HepG2 (cell line): Measurements from ENCODE around the gene PPM1M. TPM values are rescaled to one million over a fixed set of nuclear protein-coding genes. Genes with fewer than 3 reads are reported as not detected.
"Not testable (repeated sequence)": the region's sequence is repeated elsewhere in the genome, so short reads cannot be mapped to it uniquely, and the experiment has no call there.

Source experiments
- ATAC-seq: fragments of 200-7000 bp; cut with Tn5 transposase; 3 replicates; pipeline ENCODE4 v1.9.1; 2020; ENCODE audit warnings: mild to moderate bottlenecking, moderate library complexity
- BruUV-seq: library from RNA; stranded (reverse); fragments of 400-500 nt; replicated peaks from 2 replicates; lab custom pipeline; 2021; lab: Mats Ljungman, UMichigan
- CTCF ChIA-PET: fragments of 300-600 bp; formaldehyde crosslinking; extraction: SDS; loops from one replicate; lab custom pipeline; 2021; ENCODE audit warnings: low total read pairs, inconsistent platforms, low intra/inter-chr PET ratio; lab: Yijun Ruan, JAX
- POLR2A ChIA-PET: fragments of 350-600 bp; sonication (Branson Sonifier 250); formaldehyde crosslinking; loops from one replicate; lab custom pipeline; 2020; ENCODE audit warnings: antibody characterized with exemption, inconsistent platforms; lab: Yijun Ruan, JAX
- DNase-seq: peaks from one replicate; pipeline ENCODE4 v3.0.0-alpha.2; 2015; ENCODE audit warnings: low spot score
- FAIRE-seq: peaks from 3 replicates; lab custom pipeline; 2011; peaks lifted over from hg19 to GRCh38; lab: Jason Lieb, UNC
- H2AFZ ChIP-seq: one replicate; pipeline ENCODE4 v1.6.1; 2011; ENCODE audit warnings: low read length, inconsistent platforms
- H3K27ac ChIP-seq: fragments of 300-600 bp; 3 replicates; pipeline ENCODE4 v1.8.0; 2011; ENCODE audit warnings: mixed run types, mild to moderate bottlenecking, mixed read lengths, low read length, inconsistent platforms; ENCODE audit not compliant: insufficient read depth; ENCODE audit errors: extremely low read length
- H3K27me3 ChIP-seq, 2 experiments: fragments of 200-600 bp in 1 of 2; 2 replicates in 1 of 2; 3 replicates in 1 of 2; pipeline versions ENCODE4 v1.6.0 to v1.8.0; 2011; ENCODE audit warnings: low read length in 2 of 2, mild to moderate bottlenecking in 2 of 2, moderate library complexity in 2 of 2, inconsistent platforms in 1 of 2; ENCODE audit not compliant: insufficient read depth in 2 of 2, control insufficient read depth in 1 of 2
- H3K36me3 ChIP-seq, 2 experiments: fragments of 200-600 bp in 1 of 2; replicated peaks in 1 of 2; 2 replicates in 1 of 2; 3 replicates in 1 of 2; pipeline versions ENCODE4 v1.5.1 to v1.8.0; 2011; ENCODE audit warnings: low read length in 2 of 2, inconsistent platforms in 1 of 2; ENCODE audit not compliant: insufficient read depth in 2 of 2, control insufficient read depth in 1 of 2
- H3K4me1 ChIP-seq: 2 replicates; pipeline ENCODE4 v1.5.1; 2012; ENCODE audit warnings: low read length, inconsistent platforms; ENCODE audit not compliant: insufficient read depth
- H3K4me2 ChIP-seq: 2 replicates; pipeline ENCODE4 v1.6.0; 2011; ENCODE audit warnings: low read depth, low read length, inconsistent platforms
- H3K4me3 ChIP-seq, 3 experiments: fragments of 200-600 bp in 1 of 3; sonication (generic), shearing (Covaris generic) in 1 of 3; replicated peaks in 1 of 3; 2 replicates each; pipeline ENCODE4 v1.5.1; 2011 to 2016; ENCODE audit warnings: low read length in 3 of 3, inconsistent platforms in 2 of 3, low read depth in 2 of 3, mild to moderate bottlenecking in 2 of 3, control low read depth in 1 of 3, mixed read lengths in 1 of 3; ENCODE audit not compliant: insufficient read depth in 1 of 3
- H3K79me2 ChIP-seq: one replicate; pipeline ENCODE4 v1.6.1; 2011; ENCODE audit warnings: low read length, inconsistent platforms; ENCODE audit not compliant: insufficient read depth
- H3K9ac ChIP-seq: 2 replicates; pipeline ENCODE4 v1.6.0; 2011; ENCODE audit warnings: mild to moderate bottlenecking, low read depth, low read length, inconsistent platforms; ENCODE audit not compliant: insufficient read depth
- H3K9me3 ChIP-seq: 2 replicates; pipeline ENCODE4 v1.5.1; 2012; ENCODE audit warnings: mild to moderate bottlenecking, low read length
- H4K20me1 ChIP-seq: 2 replicates; pipeline ENCODE4 v1.6.0; 2011; ENCODE audit warnings: inconsistent platforms, mild to moderate bottlenecking, low read length, moderate library complexity; ENCODE audit not compliant: insufficient read depth
- FOXA1 ChIP-seq, 2 experiments: fragments of 450-650 bp in 1 of 2; sonication (generic) in 1 of 2; formaldehyde crosslinking in 1 of 2; IDR thresholded peaks; 2 replicates each; pipeline versions ENCODE4 v1.4.0 to v1.6.1; 2016 to 2020; ENCODE audit warnings: missing genetic modification reagents in 1 of 2
- HNF4A ChIP-seq: sonication (generic); formaldehyde crosslinking; IDR thresholded peaks from 2 replicates; pipeline ENCODE4 v1.4.0; 2020; ENCODE audit warnings: missing genetic modification reagents
- KDM6A ChIP-seq: IDR thresholded peaks from 2 replicates; pipeline ENCODE4 v1.6.1; 2016; ENCODE audit warnings: low read depth
- SAP130 ChIP-seq: IDR thresholded peaks from 2 replicates; pipeline ENCODE4 v1.6.1; 2016; ENCODE audit warnings: low read depth
- SSRP1 ChIP-seq: IDR thresholded peaks from 2 replicates; pipeline ENCODE4 v1.6.1; 2016; ENCODE audit warnings: control low read depth
- ZMYM3 ChIP-seq: sonication (generic); formaldehyde crosslinking; IDR thresholded peaks from 2 replicates; pipeline ENCODE4 v1.5.1; 2020; ENCODE audit warnings: mild to moderate bottlenecking, missing genetic modification reagents
- ZNF10 ChIP-seq: sonication (generic); formaldehyde crosslinking; IDR thresholded peaks from 2 replicates; pipeline ENCODE4 v1.4.0; 2020; ENCODE audit warnings: mild to moderate bottlenecking, low read depth, missing genetic modification reagents, borderline replicate concordance
- ZNF841 ChIP-seq: sonication (generic); formaldehyde crosslinking; IDR thresholded peaks from 2 replicates; pipeline ENCODE4 v1.8.1; 2023; ENCODE audit warnings: missing genetic modification reagents, borderline replicate concordance
- ZNF891 ChIP-seq: sonication (generic); formaldehyde crosslinking; IDR thresholded peaks from 2 replicates; pipeline ENCODE4 v1.5.0; 2020; ENCODE audit warnings: mild to moderate bottlenecking, missing genetic modification reagents
- WGBS: methylation state at CpG from one replicate; pipeline ENCODE4 v1.1.6; 2017; ENCODE audit warnings: low lambda C conversion rate; 5-methylcytosine and 5-hydroxymethylcytosine counted together
- in situ Hi-C: cut with HindIII; loops from 2 replicates; pipeline ENCODE4 v1.10.0; 2017; ENCODE audit warnings: low pct_unique_long_range_greater_than_20kb; ENCODE audit not compliant: extremely low pct_ligation_motif_present
- intact Hi-C: fragments of 100-400 bp; cut with micrococcal nuclease; formaldehyde crosslinking; loops from one replicate; pipeline ENCODE4 v1.10.0; 2022; ENCODE audit not compliant: unreplicated experiment
- polyA plus RNA-seq, 8 experiments: library from polyadenylated mRNA; depleted of rRNA in 3 of 8; stranded (reverse) in 7 of 8; unstranded in 1 of 8; fragments of >200 nt; fragmentation: Illumina TruSeq in 4 of 8; extraction: Trizol in 4 of 8; gene quantifications; 2 replicates each; pipeline versions ENCODE4 v1.2.1 to v1.2.3, GENCODE V29; 2011 to 2016; ENCODE audit warnings: low read depth in 4 of 8, missing spikeins in 1 of 8, mixed read lengths in 1 of 8; ENCODE audit not compliant: insufficient read depth in 1 of 8
- total RNA-seq, 5 experiments: library from RNA; depleted of rRNA; stranded (reverse); fragments of >200 nt; fragmentation: Illumina TruSeq; extraction: Trizol; gene quantifications; 2 replicates each; pipeline ENCODE4 v1.2.3, GENCODE V29; 2016; ENCODE audit warnings: low read depth in 1 of 5
- TF ChIP-seq, protein P1 (sequence below): sonication (generic); formaldehyde crosslinking; IDR thresholded peaks from 2 replicates; pipeline ENCODE4 v1.5.0; 2020; ENCODE audit warnings: mild to moderate bottlenecking, missing genetic modification reagents
- TF ChIP-seq, protein P2 (sequence below): sonication (generic); formaldehyde crosslinking; IDR thresholded peaks from 2 replicates; pipeline ENCODE4 v1.4.0; 2020; ENCODE audit warnings: missing genetic modification reagents

PPM1M gene
- total and polyA plus RNA-seq, 2 of the 13 experiments (the other 11 are each of a cell fraction or from before 2014, with no cell fraction given): 2.5 to 5.9 TPM

DNA sequence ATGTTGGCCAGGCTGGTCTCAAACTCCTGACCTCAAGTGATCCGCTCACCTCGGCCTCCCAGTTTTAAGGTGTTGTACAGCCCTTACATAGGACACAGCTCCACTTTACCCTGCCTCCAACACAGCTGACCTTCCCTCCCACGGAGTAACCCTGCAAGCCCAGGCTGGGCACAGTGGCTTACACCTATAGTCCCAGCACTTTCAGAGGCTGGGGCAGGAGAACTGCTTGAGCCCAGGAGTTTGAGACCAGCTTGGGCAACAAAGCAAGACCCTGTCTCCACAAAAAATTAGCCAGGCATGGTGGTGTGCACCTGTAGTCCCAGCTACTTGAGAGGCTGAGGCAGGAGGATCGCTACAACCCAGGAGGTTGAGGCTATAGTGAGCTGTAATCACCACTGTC, 38.5 kb downstream of the PPM1M start:
- ATAC-seq, H3K4me3 ChIP-seq, H3K79me2 ChIP-seq, H4K20me1 ChIP-seq, H3K9ac ChIP-seq, H3K9me3 ChIP-seq, in situ Hi-C loops, H3K4me2 ChIP-seq, H3K36me3 ChIP-seq, BruUV-seq, H3K27me3 ChIP-seq, FAIRE-seq, CTCF ChIA-PET, H2AFZ ChIP-seq, DNase-seq: not testable (repeated sequence)
- Histone ChIP-seq H3K27ac (peak overlapping the region; percentile 96), H3K4me1 (peaks cover 85% of the 10 kb centered on the region)
- intact Hi-C loops: loop anchor here (10.0 kb wide), 1 partner anchor 469 kb away; no protein-coding TSS in a partner anchor
- 78% methylated on average over 4 of the region's 4 CpGs for WGBS
- POLR2A ChIA-PET: interaction anchor here (9.0 kb wide), 1 partner anchor 48 kb away, joined by 126 read pairs; the partner anchor contains the start of gene TWF2
- peak; percentile 20; the same call in 1 of the 2 replicates for TF ChIP-seq ZMYM3 (CRISPR knock-in tag)
- TF ChIP-seq, protein P1, sequence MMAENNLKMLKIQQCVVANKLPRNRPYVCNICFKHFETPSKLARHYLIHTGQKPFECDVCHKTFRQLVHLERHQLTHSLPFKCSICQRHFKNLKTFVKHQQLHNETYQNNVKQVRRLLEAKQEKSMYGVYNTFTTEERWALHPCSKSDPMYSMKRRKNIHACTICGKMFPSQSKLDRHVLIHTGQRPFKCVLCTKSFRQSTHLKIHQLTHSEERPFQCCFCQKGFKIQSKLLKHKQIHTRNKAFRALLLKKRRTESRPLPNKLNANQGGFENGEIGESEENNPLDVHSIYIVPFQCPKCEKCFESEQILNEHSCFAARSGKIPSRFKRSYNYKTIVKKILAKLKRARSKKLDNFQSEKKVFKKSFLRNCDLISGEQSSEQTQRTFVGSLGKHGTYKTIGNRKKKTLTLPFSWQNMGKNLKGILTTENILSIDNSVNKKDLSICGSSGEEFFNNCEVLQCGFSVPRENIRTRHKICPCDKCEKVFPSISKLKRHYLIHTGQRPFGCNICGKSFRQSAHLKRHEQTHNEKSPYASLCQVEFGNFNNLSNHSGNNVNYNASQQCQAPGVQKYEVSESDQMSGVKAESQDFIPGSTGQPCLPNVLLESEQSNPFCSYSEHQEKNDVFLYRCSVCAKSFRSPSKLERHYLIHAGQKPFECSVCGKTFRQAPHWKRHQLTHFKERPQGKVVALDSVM (CRISPR knock-in tag): peak; percentile 38; the same call in 1 of the 2 replicates

DNA sequence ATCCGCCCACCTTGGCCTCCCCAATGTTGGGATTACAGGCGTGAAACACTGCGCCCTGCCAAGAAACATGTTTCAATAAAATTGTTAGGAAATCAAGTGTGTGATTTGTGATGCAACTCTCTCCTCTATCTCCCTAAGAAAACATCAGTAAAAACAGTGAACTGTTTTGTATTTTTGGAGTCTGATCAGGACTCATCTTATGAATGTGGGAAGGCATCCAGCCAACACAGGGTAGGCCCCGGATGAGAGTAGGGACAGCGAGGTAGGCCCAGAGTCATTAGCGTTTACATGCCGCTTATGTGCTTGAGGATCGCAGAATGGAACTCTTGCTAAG, 41.2 kb downstream of the PPM1M start:
- no TSS peak for BruUV-seq
- H3K36me3 ChIP-seq: peaks cover 0 to 2% of the 10 kb centered on the region in 2 experiments; a peak in 2 of 5 replicates
- no peak for ATAC-seq
- peak overlapping the region; percentile 97 for H3K4me2 ChIP-seq
- intact Hi-C loops (loop anchor here (5.0 to 10.0 kb wide), 2 partner anchors 49 to 472 kb away; partner anchors contain the start of gene TWF2), in situ Hi-C loops (no loop called here)
- no peaks in the 10 kb centered on the region; a peak in 1 of 5 replicates for H3K27me3 ChIP-seq
- H3K4me1 ChIP-seq: peaks cover 78% of the 10 kb centered on the region
- peak overlapping the region; percentile 96 for H3K27ac ChIP-seq
- H3K79me2 ChIP-seq: peaks cover 23% of the 10 kb centered on the region
- DNase-seq: peak; percentile 61
- peak overlapping the region; percentile 77 to 97 (median 90) for H3K4me3 ChIP-seq
- 11% methylated on average over 8 of the region's 8 CpGs for WGBS
- peak; percentile 53 for FAIRE-seq
- CTCF ChIA-PET: no interaction called here
- H3K9me3 ChIP-seq: no peaks in the 10 kb centered on the region
- peak overlapping the region; percentile 99 for H3K9ac ChIP-seq
- POLR2A ChIA-PET: interaction anchor here (1.2 to 9.0 kb wide), 9 partner anchors 9 to 132 kb away, joined by 3 to 165 read pairs (median 5); partner anchors contain the start of genes POC1A, PPM1M, TWF2 and WDR82
- no peak overlapping the region for H2AFZ ChIP-seq
- H4K20me1 ChIP-seq: peaks cover 3% of the 10 kb centered on the region
- no peak for TF ChIP-seq ZNF10
- no peak for TF ChIP-seq HNF4A (CRISPR knock-in tag)
- no peak for TF ChIP-seq SSRP1 (CRISPR knock-in tag)
- TF ChIP-seq KDM6A (CRISPR knock-in tag): peak; percentile 24; the same call in 1 of the 2 replicates
- TF ChIP-seq FOXA1 (IDR thresholded peaks at IDR 0.05): no peak
- TF ChIP-seq FOXA1 (CRISPR knock-in tag; IDR thresholded peaks at IDR 0.05): no peak
- no peak for TF ChIP-seq ZNF841 (CRISPR knock-in tag)
- peak; percentile 12; the same call in 1 of the 2 replicates for TF ChIP-seq SAP130 (CRISPR knock-in tag)
- TF ChIP-seq ZNF891: no peak
- TF ChIP-seq, protein P2, sequence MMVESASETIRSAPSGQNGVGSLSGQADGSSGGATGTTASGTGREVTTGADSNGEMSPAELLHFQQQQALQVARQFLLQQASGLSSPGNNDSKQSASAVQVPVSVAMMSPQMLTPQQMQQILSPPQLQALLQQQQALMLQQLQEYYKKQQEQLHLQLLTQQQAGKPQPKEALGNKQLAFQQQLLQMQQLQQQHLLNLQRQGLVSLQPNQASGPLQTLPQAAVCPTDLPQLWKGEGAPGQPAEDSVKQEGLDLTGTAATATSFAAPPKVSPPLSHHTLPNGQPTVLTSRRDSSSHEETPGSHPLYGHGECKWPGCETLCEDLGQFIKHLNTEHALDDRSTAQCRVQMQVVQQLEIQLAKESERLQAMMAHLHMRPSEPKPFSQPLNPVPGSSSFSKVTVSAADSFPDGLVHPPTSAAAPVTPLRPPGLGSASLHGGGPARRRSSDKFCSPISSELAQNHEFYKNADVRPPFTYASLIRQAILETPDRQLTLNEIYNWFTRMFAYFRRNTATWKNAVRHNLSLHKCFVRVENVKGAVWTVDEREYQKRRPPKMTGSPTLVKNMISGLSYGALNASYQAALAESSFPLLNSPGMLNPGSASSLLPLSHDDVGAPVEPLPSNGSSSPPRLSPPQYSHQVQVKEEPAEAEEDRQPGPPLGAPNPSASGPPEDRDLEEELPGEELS (CRISPR knock-in tag): no peak
